ENCODE measurements around the gene TBCA. TPM values are rescaled to one million over a fixed set of nuclear protein-coding genes. Genes with fewer than 3 reads are reported as not detected.

TBCA gene
- total RNA-seq, 1 donor from 2014 or later, result 232 TPM

DNA sequence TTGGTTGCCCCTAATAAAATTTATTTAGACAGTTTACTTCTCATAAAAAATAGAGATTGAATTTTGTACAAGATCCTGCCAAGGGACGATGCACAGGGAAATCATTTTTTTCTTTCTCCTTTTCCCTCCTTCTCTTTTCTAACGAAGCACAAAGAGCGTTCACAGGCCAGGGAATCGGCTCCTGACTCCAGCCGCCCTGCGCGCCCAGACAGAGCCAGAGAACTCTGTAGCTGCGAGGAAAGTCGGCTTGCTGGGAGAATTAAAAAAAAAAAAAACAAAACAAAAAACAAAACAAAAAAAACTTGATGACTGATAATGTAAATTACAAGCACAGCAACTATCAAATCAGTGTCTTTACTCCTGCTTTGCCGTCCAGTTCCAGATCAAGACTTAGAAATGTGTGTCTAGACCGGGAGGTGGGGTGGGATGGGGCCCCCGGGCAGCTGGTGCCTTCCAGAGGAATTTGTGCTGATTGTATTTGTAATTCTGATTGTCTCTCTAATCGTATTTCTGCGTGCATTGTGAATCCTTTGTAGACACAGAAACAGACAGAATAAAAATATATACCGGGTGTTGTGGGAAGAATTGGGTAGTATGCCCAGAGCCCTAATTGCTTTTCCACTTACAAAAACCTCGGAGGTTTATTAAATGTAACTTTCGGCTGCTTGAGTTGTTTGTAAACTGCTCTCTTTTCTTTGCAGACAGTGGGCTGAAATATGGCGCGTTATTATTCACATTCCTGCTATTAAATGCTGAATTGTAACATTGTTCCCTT is 134.0 kb downstream of the TBCA start:
- no peak overlapping the region for H3K4me3 Mint-ChIP-seq (ENCODE audit: unreplicated experiment)
- no peak overlapping the region for H3K27ac Mint-ChIP-seq (ENCODE audit: unreplicated experiment)
- no peak for DNase-seq (ENCODE audit: low spot score)
- peaks cover 44% of the 10 kb centered on the region for H3K27me3 Mint-ChIP-seq (ENCODE audit: unreplicated experiment)
- peaks cover 3% of the 10 kb centered on the region for H3K36me3 Mint-ChIP-seq (ENCODE audit: low read depth, unreplicated experiment)
- TF ChIP-seq CTCF (IDR thresholded peaks at IDR 0.05; ENCODE audit: unreplicated experiment), result no peak
- no peaks in the 10 kb centered on the region for H3K9me3 Mint-ChIP-seq (ENCODE audit: unreplicated experiment)
- peaks cover 27% of the 10 kb centered on the region for H3K4me1 Mint-ChIP-seq (ENCODE audit: unreplicated experiment)

GRCh38 chr5:77641397-77641943 is 134.7 kb downstream of the TBCA start:
- H3K27ac Mint-ChIP-seq (ENCODE audit: unreplicated experiment), result no peak overlapping the region
- H3K36me3 Mint-ChIP-seq (ENCODE audit: low read depth, unreplicated experiment), result peaks cover 3% of the 10 kb centered on the region
- peaks cover 42% of the 10 kb centered on the region for H3K27me3 Mint-ChIP-seq (ENCODE audit: unreplicated experiment)
- no peak for DNase-seq (ENCODE audit: low spot score)
- TF ChIP-seq CTCF (IDR thresholded peaks at IDR 0.05; ENCODE audit: unreplicated experiment), result no peak
- H3K9me3 Mint-ChIP-seq (ENCODE audit: unreplicated experiment), result no peaks in the 10 kb centered on the region
- peaks cover 27% of the 10 kb centered on the region for H3K4me1 Mint-ChIP-seq (ENCODE audit: unreplicated experiment)
- H3K4me3 Mint-ChIP-seq (ENCODE audit: unreplicated experiment), result no peak overlapping the region

Other genes starting within 250 kb of the TBCA start
- gene OTP, start 137.6 kb downstream of the TBCA start, total RNA-seq (ENCODE audit: unreplicated experiment), result not detected